ENCODE data around the gene ZMYND10.

- TF ChIP-seq GATA2 (IDR thresholded peaks at IDR 0.05; ENCODE audit: low read depth, low read length) (no peak), GATA3 (IDR thresholded peaks at IDR 0.05; ENCODE audit: low read depth, low read length) (no peak)
Measured at GRCh38 chr3:50375258-50375931, 29.9 kb upstream of the ZMYND10 start.

Data from SH-SY5Y (cell line).